NCI-H2227 treated with DMSO at 0.1 percent for 48 hours (cell line): Measurements from ENCODE around the gene GJA10.

Experiments used
- DNase-seq: peaks from one replicate; lab custom pipeline; 2025; lab: John Stamatoyannopoulos, UW

The GJA10 gene

DNA sequence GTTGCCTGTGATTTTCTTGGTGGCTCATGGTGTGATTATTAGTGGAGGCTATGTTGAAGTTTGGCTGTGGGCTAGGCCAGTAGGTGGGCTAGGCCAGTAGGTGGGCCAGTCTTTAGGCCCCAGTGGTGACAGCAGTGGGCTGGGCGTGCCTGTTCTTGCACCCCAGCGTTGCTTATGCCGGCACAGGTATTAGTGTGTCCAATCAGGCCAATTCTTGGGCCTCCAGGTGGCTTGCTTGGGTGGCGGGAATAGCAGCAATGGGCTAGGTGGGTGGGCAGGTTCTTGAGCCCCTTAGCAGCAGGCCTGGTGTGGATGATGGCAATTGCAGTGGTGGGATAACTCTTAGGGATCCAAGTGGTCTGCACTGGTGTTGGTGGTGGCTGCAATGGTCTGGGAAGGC is 22.9 kb downstream of the GJA10 start:
- DNase-seq, result no peak

DNA sequence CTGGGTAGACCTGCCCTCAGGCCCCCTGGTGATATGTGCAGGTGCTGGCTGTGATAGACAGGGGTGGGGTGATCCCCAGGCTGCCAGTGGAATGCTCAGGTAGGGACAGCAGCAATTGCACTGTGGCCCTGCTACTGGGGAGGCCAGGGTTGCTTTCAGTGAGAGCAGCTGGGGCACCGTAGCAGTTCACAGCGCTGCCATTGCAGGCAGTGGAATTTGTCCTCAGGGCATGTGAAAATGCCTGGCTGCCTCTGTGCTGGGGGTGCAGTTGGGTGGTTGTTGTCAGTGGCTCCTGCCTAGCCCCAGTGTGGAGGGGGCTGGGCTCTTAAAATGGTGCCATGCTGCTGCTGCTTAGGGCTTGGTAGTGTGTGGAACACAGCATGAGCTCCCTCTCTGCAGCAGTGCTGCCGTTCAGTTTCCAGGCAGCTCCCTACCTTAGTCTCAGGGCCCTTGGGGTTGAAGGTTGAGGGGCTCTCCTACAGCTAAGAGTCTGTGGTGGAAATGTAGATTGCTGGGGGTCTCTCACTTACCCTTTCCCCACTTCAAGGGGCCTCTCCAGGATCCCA is 23.6 kb downstream of the GJA10 start:
- no peak for DNase-seq

DNA sequence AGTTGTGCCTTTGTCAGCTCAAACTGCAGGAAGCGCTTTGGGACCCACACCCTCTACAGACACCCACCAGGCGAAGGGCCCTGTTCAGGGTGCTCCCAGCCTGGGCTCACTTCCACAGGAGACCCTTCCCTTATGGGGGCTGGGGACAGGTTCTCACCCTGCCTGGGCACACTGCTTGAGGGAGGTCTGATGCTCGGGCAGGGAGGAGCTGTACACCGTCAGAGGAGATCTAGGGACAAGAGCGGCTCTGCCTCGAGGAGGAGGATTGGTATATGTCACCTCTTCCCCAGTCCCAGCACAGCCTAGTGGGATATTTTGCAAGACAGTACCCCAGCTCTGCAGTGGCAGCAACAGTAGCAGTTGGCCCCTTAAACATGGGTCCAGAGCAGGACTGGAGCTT is 26.9 kb downstream of the GJA10 start:
- DNase-seq, result no peak

DNA sequence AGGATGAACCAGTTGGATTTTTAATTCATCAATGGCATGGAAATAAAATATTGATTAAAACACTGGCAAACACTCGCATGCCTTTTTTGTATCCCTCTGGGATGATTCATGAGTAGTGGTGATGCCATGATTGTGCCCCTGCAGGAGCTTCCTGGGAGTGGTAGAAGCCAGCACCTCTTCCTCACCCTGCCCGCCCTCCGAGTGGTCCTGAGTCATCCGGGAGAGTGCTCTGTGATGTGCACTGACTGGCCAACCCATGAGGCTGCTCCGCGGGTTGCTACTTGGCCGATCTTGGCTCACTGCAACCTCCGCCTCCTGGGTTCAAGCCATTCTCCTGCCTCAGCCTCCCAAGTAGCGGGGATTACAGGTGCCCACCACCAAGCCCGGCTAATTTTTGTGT is 27.4 kb downstream of the GJA10 start:
- DNase-seq, result no peak

DNA sequence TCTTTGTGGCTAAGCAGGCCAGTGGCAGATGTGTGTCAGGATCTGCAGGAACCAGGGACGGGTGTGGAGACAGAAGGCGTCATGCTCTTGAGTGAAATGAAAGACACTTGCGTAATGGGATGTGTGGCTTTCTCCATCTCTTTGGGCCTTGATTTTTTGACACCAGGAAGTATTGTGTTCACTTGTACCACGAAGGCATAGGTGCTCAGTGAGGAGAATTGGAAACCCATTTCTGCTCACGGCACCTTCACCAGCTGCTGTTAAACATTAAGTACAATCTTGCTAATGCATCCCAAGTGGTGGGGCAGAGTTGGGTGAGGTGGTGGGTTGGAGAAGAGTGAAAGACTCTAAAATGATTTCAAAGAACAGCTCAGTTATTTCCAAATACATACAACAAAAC is 30.0 kb downstream of the GJA10 start:
- no peak for DNase-seq

DNA sequence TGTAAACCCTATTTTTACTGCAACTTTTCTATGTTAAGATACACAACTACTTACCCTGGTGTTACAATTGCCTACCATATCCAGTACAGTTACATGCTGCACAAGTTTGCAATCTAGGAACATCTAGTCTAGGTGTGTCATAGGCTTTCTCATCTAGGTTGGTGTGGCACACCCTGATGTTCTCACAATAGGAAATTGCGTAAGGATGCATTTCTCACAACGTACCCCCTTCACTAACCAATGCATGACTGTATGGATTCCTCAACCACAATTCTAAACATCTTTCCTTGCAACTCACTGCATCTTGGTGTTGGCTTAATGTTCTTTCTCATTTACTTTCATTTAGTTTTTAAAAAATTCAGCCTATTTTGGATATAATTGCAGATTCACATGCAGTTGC is 31.6 kb downstream of the GJA10 start:
- no peak for DNase-seq

DNA sequence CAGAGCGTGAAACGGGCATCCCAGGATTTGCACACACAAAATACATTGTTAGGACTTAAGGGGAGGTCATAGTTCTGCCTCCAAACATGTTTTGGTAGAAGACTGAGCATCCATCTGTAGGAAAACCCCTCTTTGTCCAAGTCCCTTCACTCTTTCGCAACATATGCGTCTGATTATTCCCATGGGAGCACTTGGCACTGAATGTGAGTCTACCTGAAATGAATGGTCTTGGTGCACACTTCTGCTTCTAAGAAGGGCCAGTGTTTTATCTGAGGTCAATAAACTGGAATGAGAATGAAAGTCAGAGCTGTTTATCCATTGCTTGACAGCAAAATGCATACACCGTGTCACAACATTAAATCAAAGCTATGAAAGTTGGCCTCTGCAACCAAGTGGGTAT is 33.0 kb downstream of the GJA10 start:
- no peak for DNase-seq

DNA sequence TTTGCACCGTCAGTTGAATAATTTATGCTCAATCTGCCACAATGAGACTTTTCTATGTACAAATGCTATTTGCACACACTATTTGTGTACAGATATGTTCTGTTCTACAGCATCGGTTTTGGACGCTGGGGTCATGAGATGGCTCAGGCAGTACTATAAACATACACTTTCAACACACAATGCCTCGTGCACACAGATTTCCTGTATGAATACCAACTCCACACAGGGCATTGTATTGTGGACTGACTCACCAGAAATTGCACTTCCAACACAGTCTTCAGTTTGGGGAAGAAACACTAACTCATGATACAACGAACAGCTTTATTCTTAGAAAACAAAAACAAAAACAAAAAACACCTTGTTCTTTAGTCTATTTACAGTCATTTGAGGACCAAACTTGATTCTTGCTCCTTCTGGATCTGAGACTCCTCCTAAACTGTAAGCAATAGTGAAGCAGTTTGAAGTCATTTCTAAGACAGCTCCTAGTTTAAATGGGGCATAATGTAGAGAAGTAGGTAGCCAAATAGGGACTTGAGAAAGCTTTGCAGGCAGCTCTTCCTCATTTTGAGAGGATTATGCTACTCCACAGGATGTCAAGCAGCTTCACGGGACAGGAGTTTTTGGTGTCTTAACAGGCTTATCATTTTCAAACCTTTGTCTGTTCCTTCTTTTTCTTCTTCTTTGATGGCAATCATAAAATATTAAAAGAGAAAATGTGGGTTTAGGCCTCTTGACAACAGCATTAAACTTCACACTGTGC is 33.7 kb downstream of the GJA10 start:
- no peak for DNase-seq

DNA sequence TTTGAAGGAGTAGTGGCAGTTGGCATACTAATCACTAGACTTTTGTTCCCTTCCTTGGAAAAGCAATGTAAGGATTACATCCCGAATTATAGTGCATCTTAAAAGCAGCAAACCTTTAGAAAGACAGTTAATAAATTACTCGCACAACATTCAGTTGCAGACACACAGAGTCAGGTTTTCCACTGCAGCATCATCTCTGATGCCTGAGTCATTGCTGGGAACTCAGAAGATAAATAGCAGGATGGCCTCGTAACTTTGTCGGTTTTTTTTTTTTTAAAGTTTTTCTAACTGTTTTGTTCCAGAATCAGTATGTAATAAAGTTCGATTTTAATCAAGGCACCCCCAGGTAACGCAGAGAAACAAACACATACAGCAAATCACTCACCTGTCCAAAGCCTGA is 34.3 kb downstream of the GJA10 start:
- DNase-seq, result no peak

DNA sequence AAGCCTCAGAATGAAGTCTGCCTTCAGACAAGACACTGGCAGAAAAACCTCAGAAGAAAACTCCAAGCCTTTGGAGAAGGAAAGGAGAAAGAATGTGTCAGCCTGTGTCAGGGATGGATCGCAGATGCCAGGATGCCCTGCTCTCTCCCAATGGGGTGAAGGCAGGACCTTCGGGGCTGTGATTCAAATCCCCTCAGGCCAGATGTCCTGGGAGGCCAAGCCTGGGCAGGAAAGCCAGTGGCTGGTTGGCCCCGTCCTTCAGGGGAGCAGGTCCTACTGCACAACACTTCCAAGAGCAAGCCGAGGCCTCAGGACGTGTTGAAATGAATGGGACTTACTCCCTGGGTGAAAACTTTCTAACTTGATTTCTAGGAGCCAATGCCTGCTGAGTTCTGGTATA is 36.5 kb downstream of the GJA10 start:
- no peak for DNase-seq

DNA sequence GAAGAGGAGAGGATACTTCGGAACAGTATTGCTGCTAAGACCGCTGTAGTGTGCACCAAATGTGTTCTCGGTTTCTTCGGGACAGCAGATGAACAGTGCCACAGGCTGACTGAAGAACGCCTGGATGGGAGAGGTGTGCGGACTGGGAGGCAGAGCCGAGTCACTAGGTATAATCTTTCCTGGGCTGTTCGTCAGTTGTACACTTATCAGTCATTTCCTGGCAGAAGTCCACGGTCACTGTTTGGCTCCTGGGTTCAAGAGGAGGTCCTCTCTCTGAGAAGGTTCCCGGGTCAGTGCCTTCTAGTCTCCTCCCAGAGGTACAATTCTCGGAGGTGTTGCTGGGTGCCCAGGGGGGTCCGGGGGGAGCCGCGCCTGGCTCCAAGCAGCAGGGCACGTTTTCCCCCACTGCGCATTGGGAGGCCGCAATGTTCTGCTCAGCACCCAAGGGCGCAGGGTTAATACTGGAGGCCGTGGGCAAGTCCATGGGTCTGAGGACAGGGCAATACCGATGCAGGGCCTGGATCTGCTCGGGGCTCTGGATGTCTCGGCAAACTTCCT is 38.1 kb downstream of the GJA10 start:
- DNase-seq, result no peak

DNA sequence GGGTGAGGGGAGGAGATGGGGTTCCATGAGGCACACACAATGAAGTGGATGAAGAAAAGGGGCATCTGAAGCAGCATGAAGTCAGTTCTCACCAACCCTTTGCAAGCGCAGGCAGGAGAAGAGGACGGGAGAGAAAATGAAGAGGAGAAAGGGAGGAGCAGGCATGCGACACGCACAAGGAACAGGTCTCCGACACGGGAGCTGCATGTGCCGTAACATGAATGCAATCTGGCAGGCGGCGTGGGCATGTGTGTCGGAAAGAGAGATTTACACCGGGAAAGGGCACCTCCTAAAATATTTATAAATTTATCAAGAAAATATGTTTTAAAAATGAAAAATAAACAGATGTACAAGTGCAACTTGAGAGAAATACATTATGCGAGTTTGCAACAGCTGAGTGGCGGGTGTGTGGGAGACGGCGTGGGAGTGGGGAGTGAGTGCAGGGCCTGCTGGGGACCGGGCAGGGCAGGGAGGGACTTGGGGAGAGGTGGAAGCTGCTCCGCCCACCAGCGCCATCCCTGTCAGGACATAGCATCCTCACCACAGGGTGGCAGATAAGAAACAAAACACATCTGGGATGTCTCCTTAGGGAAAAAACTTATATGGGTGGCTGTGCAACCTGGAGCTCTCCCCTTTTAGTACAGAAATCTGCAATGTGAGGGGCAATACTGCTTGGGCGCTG is 40.6 kb downstream of the GJA10 start:
- no peak for DNase-seq

DNA sequence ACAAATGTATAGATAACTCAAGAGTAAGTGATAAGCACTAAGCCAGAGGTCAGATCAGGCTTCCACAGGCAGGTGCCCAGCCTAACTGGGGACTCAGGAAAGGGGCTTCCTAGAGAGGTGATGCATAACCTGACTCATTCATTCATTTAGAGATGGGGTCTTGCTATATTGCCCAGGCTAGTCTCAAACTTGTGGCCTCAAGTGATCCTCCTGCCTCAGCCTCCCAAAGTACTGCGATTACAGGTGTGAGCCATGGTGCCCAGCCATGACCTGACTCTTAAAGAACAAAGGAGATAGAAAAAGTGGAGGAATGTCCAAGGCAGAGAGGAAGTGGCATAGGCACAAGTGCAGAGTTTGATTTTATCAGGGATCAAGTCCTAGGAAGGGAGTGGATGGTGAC is 41.9 kb downstream of the GJA10 start:
- DNase-seq, result no peak

DNA sequence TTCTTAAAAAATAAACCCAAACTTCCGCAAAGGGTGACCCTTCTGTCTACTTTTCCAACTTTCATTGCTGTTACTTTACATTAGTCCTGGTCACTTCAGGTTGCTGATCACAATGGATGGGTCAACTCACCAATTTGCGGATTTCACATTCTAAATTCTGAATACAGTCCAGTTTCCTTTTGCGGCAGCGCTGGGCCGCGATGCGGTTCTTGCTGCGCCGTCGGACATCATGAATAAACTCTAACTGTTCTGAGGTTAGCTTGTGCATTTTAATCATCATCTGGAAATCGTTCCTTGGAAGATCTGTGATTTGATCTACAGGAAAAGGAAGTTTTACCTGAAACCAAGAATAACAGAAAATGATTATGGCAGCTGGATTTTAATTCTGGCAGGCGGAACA is 43.7 kb downstream of the GJA10 start:
- no peak for DNase-seq

DNA sequence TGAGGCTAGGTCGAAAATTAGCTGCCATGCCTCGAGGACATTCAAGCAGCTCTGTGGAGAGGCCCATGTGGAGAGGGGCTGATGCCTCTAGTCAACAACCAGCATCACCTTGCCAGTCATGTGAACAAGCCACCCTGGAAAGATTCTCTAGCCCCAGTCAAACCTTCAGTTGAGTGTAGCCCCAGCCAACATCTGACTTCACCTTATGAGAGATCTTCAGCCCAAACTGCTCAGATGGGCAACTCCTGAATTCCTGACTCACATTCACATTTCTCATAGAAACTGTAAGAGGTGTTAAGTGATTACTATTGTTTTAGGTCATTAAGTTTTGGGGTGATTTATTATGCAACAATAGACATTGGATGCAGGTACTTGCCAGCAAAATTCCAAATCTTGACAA is 44.9 kb downstream of the GJA10 start:
- DNase-seq, result no peak

DNA sequence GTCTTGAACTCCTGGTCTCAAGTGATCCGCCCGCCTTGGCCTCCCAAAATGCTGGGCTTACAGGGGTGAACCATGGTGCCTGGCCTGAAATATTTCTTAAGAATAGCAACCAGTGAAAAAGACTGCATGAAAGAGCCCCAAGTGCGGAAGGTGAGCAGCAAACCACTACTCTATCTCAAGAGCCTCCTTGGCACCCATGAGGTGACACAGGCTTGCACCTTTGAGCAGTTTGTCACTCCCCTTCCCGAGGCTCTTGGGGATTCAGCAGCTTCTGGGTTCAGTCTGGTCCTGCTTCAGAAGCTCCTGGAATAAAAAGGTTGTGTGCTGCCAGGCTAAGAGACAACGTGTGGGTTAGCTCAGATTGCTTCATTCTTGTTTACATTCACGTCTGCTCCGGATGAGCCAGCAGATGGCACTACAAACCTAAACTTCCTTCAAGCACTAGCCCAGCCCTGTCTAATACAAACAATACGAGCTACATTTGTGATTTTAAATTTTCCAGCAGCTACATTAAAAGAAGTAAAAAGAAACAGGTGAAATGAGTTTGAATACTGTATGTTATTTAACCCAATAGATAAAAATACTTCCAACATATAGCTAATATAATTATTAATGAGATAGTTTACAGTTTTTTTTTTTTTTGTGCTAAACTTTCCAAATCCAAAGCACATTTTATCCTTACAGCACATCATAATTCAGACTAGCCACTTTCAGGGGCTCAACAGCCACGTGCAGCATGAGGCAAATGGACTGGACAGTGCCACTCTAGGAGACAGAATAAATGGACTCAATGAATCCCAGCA is 46.2 kb downstream of the GJA10 start:
- DNase-seq, result peak; percentile 62

DNA sequence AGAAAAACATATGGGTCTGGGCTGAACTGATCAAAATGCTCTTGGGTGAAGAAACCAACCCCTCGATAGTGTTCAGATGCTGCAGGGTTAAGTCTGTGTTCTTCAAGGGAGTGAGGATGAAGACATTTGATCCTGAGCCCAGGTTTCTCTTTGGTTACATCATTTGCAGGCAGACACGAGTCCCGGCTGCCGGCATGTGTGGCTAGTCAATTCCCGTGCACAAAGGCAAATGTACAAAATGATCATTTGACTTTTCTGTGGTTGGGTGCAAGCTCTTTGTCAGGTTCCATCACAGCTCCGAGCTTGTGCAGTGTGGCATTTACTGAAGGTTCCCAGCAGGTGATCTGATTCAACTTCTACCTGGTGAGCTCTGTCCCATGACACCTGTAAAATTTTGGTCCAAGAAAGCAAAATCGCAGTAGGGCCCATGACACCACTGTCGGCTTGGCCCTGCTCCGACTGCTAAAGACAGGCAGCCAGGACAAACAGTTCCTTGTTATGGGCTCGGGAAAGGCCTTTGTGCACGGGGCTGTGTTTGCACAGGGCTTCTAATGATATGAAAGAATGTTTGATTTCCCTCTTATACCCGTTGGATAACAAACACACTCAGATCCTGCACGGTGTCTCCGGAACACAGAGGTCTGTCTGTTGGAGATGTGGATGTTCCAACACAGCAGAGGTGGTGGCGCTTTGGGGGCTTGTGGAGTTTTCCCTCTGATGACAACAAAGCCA is 46.9 kb downstream of the GJA10 start:
- DNase-seq, result no peak

DNA sequence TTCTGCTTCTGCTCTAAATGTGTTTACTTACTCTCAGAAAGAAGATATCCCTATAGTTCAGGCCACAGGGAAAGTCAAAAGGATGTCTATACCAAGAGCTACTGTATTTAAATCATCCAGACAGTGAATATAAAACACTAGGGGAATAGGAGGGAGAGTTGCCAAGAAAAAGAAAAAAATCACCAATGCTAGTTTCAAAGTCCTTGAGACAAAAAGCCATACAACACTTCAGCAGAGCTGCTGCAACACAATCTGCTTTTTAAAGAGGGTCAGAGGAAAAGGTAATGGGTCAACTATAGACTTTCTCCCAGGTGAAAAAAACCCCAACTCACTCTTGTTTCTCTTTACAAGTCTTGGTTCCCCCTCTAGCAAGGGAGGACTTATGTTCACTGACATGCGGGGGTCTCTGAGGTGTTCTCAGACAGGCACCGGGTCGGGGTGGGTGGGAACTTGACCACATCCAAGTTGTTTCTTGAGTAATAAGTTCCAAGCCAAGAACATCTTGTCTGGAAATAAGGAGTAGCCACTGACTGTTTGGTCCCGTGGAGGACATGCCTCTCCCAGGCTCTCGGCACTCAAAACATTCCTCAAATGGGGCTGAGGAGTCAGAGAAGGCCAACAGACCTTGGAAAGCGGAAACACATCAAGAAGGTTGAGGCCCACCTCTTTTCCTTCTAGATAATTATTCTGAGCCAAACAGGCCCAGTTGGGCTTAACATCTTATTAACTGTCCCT is 47.7 kb downstream of the GJA10 start:
- DNase-seq, result no peak

DNA sequence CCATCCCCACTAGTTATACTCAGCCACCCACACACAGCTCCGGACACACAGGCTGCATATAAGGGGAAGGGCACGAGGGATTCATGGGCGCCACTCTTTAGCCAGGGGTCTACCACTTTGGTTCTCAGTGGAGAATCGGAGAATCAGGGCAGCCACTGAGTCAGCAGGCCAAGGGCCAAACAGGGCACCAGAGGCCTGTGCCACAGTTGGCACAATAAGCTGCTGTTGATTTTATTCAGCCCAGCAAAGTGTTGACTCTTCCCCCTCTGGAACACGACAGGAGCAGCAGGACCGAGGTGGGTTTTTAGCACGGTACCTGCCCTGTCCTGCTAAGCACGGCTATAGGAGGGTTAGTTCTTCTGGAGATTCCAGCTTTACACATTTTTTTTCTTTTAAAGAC is 48.3 kb downstream of the GJA10 start:
- no peak for DNase-seq

DNA sequence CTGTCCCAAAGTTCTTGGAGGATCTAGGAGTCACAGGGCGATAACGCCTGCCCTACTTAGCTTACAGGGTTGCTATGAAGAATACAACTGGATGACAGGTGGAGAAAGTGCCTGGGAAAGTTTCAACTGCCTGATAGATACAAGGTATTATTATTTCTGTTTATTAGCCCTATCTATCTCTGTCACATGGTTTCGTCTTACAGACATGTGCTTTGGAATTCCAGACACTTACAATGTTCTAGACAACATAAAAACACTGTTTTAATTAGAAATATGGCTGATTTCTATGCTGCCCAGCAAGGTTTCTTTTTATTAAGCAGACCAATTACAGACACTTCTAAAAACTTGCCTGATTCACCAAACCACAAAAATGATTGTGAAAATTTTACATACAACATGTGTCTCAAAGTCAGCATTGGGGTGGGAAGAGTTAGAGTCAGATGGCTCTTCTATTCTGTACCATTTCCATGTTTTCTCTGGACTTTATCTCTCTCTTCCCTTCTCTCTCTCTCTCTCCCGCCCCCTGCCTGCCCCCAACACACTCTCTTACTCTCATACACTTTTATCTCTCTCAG is 50.0 kb downstream of the GJA10 start:
- no peak for DNase-seq
